DOHH2 (cell line): ENCODE results near the gene ELAVL1.

ENCODE experiments used
- H3F3A ChIP-seq: fragments of 200-600 bp; sonication (generic), shearing (Covaris generic); 2 replicates; pipeline ENCODE4 v1.6.0; 2016; ENCODE audit warnings: antibody characterized with exemption, mild to moderate bottlenecking; ENCODE audit not compliant: control insufficient read depth, insufficient read depth
- H3K27ac ChIP-seq: fragments of 200-600 bp; sonication (generic); 2 replicates; pipeline ENCODE4 v1.5.1; 2014; ENCODE audit warnings: low read depth, mild to moderate bottlenecking, low read length, moderate library complexity
- H3K27me3 ChIP-seq: fragments of 200-600 bp; sonication (generic); 2 replicates; pipeline ENCODE4 v1.6.1; 2014; ENCODE audit warnings: mild to moderate bottlenecking, low read length, mixed read lengths; ENCODE audit not compliant: control insufficient read depth
- H3K36me3 ChIP-seq: fragments of 200-600 bp; sonication (generic); 2 replicates; pipeline ENCODE4 v1.6.1; 2014; ENCODE audit warnings: mild to moderate bottlenecking, low read length, moderate library complexity, mixed read lengths; ENCODE audit not compliant: control insufficient read depth
- H3K4me1 ChIP-seq: fragments of 200-600 bp; sonication (generic); 2 replicates; pipeline ENCODE4 v1.6.1; 2014; ENCODE audit warnings: mild to moderate bottlenecking, low read length, mixed read lengths; ENCODE audit not compliant: control insufficient read depth
- H3K4me2 ChIP-seq: fragments of 200-600 bp; sonication (generic); 2 replicates; pipeline ENCODE4 v1.6.0; 2014; ENCODE audit warnings: mild to moderate bottlenecking, low read length, moderate library complexity
- H3K4me3 ChIP-seq: fragments of 200-600 bp; sonication (generic); 2 replicates; pipeline ENCODE4 v1.5.1; 2014; ENCODE audit warnings: mild to moderate bottlenecking, low read length, mixed read lengths
- H3K79me2 ChIP-seq: fragments of 200-600 bp; sonication (generic); 2 replicates; pipeline ENCODE4 v1.6.1; 2014; ENCODE audit warnings: mild to moderate bottlenecking, low read length, mixed read lengths; ENCODE audit not compliant: control insufficient read depth
- H3K9me2 ChIP-seq: fragments of 200-600 bp; sonication (generic); replicated peaks from 2 replicates; pipeline ENCODE4 v1.6.1; 2014; ENCODE audit warnings: mild to moderate bottlenecking, low read length, mixed read lengths; ENCODE audit not compliant: control insufficient read depth
- H3K9me3 ChIP-seq: fragments of 200-600 bp; sonication (generic); 2 replicates; pipeline ENCODE4 v1.6.1; 2014; ENCODE audit warnings: antibody characterized with exemption, low read length, mixed read lengths; ENCODE audit not compliant: control insufficient read depth, insufficient read depth
- H4K20me1 ChIP-seq: fragments of 200-600 bp; sonication (generic); 2 replicates; pipeline ENCODE4 v1.6.0; 2014; ENCODE audit warnings: low read depth, mild to moderate bottlenecking, antibody characterized with exemption, low read length, moderate library complexity; ENCODE audit not compliant: control insufficient read depth, insufficient read depth
- CTCF ChIP-seq: fragments of 200-600 bp; sonication (generic); IDR thresholded peaks from one replicate; pipeline ENCODE4 v1.5.1; 2014; ENCODE audit warnings: antibody characterized with exemption, mild to moderate bottlenecking, low read depth, low read length; ENCODE audit not compliant: poor library complexity, severe bottlenecking
- EZH2phosphoT487 ChIP-seq: fragments of 200-600 bp; sonication (generic); IDR thresholded peaks from 2 replicates; pipeline ENCODE4 v1.6.1; 2017; ENCODE audit warnings: borderline replicate concordance, mild to moderate bottlenecking, antibody characterized with exemption, low read length, moderate library complexity, mixed read lengths

The ELAVL1 gene

GRCh38 chr19:8050274-8051096 lies 45.0 kb upstream of the ELAVL1 start:
- H3K9me2 ChIP-seq = no peaks in the 10 kb centered on the region
- no peaks in the 10 kb centered on the region for H3K79me2 ChIP-seq
- no peaks in the 10 kb centered on the region for H3F3A ChIP-seq
- H3K4me3 ChIP-seq = peak overlapping the region; percentile 66
- peak overlapping the region; percentile 75 for H3K4me2 ChIP-seq
- no peak for TF ChIP-seq EZH2phosphoT487
- TF ChIP-seq CTCF = no peak
- no peak overlapping the region for H3K27ac ChIP-seq
- H3K9me3 ChIP-seq = no peaks in the 10 kb centered on the region
- no peaks in the 10 kb centered on the region for H3K36me3 ChIP-seq
- H3K27me3 ChIP-seq = no peaks in the 10 kb centered on the region
- H4K20me1 ChIP-seq = no peaks in the 10 kb centered on the region
- peaks cover 15% of the 10 kb centered on the region for H3K4me1 ChIP-seq

- no peak for TF ChIP-seq EZH2phosphoT487
- TF ChIP-seq CTCF = no peak
- Histone ChIP-seq H4K20me1 (no peaks in the 10 kb centered on the region), H3K27me3 (no peaks in the 10 kb centered on the region), H3K4me2 (no peak overlapping the region), H3K36me3 (no peaks in the 10 kb centered on the region), H3K9me2 (no peaks in the 10 kb centered on the region), H3K4me3 (no peak overlapping the region), H3K79me2 (no peaks in the 10 kb centered on the region), H3F3A (no peaks in the 10 kb centered on the region), H3K27ac (no peak overlapping the region), H3K9me3 (no peaks in the 10 kb centered on the region), H3K4me1 (peaks cover 10% of the 10 kb centered on the region)
Observed at GRCh38 chr19:8046569-8047165, 41.2 kb upstream of the ELAVL1 start.

- H3F3A ChIP-seq = no peaks in the 10 kb centered on the region
- H3K9me3 ChIP-seq = no peaks in the 10 kb centered on the region
- TF ChIP-seq CTCF = no peak
- TF ChIP-seq EZH2phosphoT487 = no peak
- no peaks in the 10 kb centered on the region for H3K27me3 ChIP-seq
- peaks cover 9% of the 10 kb centered on the region for H3K4me1 ChIP-seq
- no peak overlapping the region for H3K4me2 ChIP-seq
- no peaks in the 10 kb centered on the region for H3K36me3 ChIP-seq
- H3K9me2 ChIP-seq = no peaks in the 10 kb centered on the region
- H3K4me3 ChIP-seq = no peak overlapping the region
- no peaks in the 10 kb centered on the region for H3K79me2 ChIP-seq
- no peaks in the 10 kb centered on the region for H4K20me1 ChIP-seq
- no peak overlapping the region for H3K27ac ChIP-seq
Observed at GRCh38 chr19:8045872-8046568, 40.6 kb upstream of the ELAVL1 start.
